Gastroesophageal sphincter (tissue), 3 donors: Measurements from ENCODE around the gene ZCCHC3.

ENCODE experiments used
- CTCF ChIP-seq, 4 experiments: fragments of 200-600 bp in 2 of 4; fragments of 450-650 bp in 2 of 4; sonication (generic) in 1 of 4; IDR thresholded peaks; one replicate each; pipeline ENCODE4 v1.5.1; 2017 to 2019; ENCODE audit warnings: antibody characterized with exemption in 4 of 4, mild to moderate bottlenecking in 2 of 4, moderate library complexity in 2 of 4
- EP300 ChIP-seq: sonication (generic); formaldehyde crosslinking; IDR thresholded peaks from one replicate; pipeline ENCODE4 v1.6.1; 2017; ENCODE audit warnings: antibody characterized with exemption, mild to moderate bottlenecking
- POLR2A ChIP-seq, 2 donors: fragments of 450-650 bp; IDR thresholded peaks; one replicate each; pipeline ENCODE4 v1.6.1; 2017; ENCODE audit warnings: antibody characterized with exemption in 2 of 2, mild to moderate bottlenecking in 2 of 2, moderate library complexity in 1 of 2
- POLR2AphosphoS5 ChIP-seq: sonication (generic); formaldehyde crosslinking; IDR thresholded peaks from one replicate; pipeline ENCODE4 v1.6.1; 2017; ENCODE audit warnings: antibody characterized with exemption

- TF ChIP-seq CTCF (IDR thresholded peaks at IDR 0.05): no peak
- TF ChIP-seq POLR2A (IDR thresholded peaks at IDR 0.05): no peak
- no peak for TF ChIP-seq POLR2AphosphoS5
- TF ChIP-seq EP300: no peak
Measured at GRCh38 chr20:300345-300990, 3.1 kb downstream of the ZCCHC3 start.
